Measurements from ENCODE around the gene LACC1.

LACC1 gene

GRCh38 chr13:43879755-43880181 is at the start of gene LACC1:
Gene LACC1, plus strand, starts transcription at chr13:43879904. Its CDS starts 1,082 bp downstream, at chr13:43880986.
- no peak for DNase-seq (ENCODE audit: low read depth, low spot score)

GRCh38 chr13:43830497-43830881 is 49.2 kb upstream of the LACC1 start:
- DNase-seq (ENCODE audit: low read depth, low spot score): no peak

DNA sequence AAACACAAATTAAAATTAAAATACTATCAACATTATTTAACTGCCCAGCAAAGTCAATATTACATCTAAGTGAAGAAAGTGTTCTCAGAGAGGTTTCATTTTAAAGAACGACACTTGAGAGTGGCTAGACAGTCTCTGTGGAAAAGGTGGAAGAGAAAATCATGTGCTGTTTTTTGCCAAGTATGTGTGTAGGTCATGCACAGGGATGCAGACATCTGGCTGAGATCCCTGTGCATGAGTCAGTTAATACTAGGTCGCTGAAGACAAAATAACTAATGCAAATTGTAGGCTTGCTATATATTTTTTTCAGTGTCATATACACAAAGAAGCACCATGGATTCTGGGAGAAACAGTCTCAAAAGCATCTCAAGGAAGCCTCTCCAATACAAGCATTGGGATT is 48.6 kb upstream of the LACC1 start:
- no peak for DNase-seq (ENCODE audit: low read depth, low spot score)

GRCh38 chr13:43835701-43836100 is 44.0 kb upstream of the LACC1 start:
- DNase-seq (ENCODE audit: low read depth, low spot score): no peak

- no peak for DNase-seq (ENCODE audit: low read depth, low spot score)
Measured at GRCh38 chr13:43838909-43839308, 40.8 kb upstream of the LACC1 start.

- no peak for DNase-seq (ENCODE audit: low read depth, low spot score)
Measured at GRCh38 chr13:43846496-43847158, 33.1 kb upstream of the LACC1 start.

GRCh38 chr13:43848001-43848649 is 31.6 kb upstream of the LACC1 start:
- no peak for DNase-seq (ENCODE audit: low read depth, low spot score)

GRCh38 chr13:43850873-43851272 is 28.8 kb upstream of the LACC1 start:
- no peak for DNase-seq (ENCODE audit: low read depth, low spot score)

DNA sequence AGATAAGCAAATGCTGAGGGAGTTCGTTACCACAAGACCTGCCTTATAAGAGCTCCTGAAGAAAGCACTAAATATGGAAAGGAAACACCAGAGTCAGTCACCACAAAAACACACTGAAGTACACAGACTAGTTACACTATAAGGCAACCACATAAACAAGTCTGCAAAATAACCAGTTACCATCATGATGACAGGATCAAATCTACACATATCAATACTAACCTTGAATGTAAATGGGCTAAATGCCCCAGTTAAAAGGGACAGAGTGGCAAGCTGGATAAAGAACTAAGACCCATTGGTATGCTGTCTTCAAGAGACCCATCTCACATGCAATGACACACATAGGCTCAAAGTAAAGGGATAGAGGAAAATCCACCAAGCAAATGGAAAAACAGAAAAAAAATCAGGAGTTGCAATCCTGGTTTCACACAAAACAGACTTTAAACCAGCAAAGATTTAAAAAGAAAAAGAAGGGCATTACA is 26.7 kb upstream of the LACC1 start:
- DNase-seq (ENCODE audit: low read depth, low spot score): no peak

DNA sequence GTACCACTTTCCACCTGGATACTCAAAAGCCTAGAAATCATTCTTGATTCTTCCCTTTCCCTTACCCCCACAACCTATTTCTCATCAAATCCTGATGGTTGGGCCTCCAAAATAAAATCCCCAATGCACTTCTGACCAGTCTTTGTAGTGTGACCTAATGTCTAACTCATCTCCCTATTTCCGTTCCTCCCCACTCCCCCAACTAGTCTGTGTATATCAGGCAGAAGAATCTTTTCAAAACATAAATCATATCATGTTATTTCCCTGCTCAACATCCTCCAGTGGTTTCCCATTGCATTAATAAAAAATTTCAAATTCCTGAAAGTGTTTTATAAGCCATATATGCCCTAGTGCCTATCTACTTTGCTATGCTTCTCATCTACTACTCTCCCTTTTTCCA is 17.8 kb upstream of the LACC1 start:
- DNase-seq (ENCODE audit: low read depth, low spot score): no peak

GRCh38 chr13:43864921-43865320 is 14.8 kb upstream of the LACC1 start:
- DNase-seq (ENCODE audit: low read depth, low spot score): no peak

DNA sequence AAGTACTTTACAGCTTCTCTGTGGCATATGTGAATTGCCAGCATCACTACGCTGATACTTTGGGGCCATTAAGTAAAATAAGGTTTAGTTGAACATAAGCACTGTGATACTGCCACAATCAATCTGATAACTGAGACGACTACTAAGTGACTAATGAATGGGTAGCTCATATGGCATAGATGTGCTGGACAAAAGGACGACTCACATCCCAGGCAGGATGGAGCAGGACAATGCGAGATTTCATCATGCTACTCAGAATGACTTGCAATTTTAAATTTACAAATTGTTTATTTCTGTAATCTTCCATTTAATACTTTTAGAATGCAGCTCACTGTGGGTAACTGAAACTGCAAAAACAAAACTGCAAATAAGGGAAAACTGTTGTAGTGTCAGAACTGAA is 13.8 kb upstream of the LACC1 start:
- no peak for DNase-seq (ENCODE audit: low read depth, low spot score)

DNA sequence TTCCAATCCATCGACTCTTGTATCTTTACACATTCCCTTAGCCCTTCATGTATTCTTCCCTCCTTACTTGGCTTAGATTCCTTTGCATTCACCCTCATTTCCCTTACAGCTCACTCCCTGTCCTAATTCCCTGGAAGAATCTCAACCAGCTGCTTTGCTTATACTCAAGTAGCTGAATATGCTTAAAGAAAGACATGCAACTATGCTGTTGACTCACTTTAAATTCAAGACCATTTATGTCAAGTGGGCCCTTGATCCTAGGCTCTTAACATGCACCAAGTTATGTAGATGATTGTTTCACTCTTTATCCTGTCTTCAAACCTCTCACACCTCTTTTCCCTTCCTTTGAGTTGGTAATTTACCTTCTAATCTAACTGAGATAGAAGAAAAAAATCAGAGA is 7.5 kb upstream of the LACC1 start:
- DNase-seq (ENCODE audit: low read depth, low spot score): no peak

- no peak for DNase-seq (ENCODE audit: low read depth, low spot score)
Measured at GRCh38 chr13:43874504-43875092, 5.1 kb upstream of the LACC1 start.

DNA sequence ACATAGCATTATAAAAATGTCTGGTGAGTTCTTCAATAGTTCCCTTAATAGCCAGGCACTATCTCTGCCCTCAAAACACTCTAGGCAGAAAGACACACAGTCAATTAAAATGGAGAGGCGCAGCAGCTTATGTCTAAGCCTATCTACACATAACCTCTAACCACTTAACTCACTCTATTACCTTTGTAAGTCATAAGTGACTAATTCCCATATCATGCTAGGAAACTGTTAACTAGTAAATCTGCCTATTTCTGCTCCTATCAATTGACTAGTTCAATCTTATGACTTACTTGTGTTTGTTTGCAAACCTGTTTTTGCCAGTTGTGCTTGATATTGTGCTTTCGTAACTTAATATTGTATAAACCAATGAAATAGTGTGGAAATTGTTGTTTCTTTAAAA is 3.3 kb upstream of the LACC1 start:
- no peak for DNase-seq (ENCODE audit: low read depth, low spot score)

DNA sequence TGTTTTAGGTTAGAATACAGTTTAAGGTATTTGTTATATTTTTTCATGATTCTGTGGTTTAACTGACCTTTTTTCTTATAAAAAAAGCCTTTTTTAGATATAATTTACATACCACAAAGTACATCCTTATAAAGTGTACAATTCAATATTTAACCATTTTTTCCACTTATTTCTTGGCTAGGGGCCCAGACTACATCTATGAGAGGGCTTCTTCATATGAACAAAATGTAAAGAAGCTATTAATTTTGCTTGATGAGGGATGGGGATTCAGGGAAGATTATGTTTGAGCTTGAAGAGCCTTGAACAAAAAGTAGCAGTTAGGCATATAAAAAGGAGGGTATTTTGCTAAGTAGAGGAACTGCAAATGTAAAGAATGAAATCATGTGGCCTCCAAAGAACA is 2.4 kb upstream of the LACC1 start:
- no peak for DNase-seq (ENCODE audit: low read depth, low spot score)

DNA sequence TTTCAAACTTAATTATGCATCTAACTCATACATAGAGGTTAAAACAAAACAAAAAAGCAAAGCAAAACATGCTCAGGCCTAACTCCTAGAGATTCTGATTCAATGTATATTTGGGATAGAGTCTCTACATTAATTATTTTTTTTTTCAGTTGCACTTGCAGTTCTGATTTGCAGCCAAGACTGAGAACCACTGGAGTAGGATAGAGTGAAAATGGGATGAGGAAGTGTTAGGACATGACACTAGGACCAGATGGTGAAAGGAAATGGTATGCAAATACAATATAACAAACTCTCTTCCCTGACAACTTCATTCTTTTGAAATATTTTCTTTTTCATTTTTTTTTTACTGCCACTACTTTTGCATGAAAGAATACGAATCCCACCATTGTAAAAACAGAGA is 1.9 kb upstream of the LACC1 start:
- DNase-seq (ENCODE audit: low read depth, low spot score): no peak

DNA sequence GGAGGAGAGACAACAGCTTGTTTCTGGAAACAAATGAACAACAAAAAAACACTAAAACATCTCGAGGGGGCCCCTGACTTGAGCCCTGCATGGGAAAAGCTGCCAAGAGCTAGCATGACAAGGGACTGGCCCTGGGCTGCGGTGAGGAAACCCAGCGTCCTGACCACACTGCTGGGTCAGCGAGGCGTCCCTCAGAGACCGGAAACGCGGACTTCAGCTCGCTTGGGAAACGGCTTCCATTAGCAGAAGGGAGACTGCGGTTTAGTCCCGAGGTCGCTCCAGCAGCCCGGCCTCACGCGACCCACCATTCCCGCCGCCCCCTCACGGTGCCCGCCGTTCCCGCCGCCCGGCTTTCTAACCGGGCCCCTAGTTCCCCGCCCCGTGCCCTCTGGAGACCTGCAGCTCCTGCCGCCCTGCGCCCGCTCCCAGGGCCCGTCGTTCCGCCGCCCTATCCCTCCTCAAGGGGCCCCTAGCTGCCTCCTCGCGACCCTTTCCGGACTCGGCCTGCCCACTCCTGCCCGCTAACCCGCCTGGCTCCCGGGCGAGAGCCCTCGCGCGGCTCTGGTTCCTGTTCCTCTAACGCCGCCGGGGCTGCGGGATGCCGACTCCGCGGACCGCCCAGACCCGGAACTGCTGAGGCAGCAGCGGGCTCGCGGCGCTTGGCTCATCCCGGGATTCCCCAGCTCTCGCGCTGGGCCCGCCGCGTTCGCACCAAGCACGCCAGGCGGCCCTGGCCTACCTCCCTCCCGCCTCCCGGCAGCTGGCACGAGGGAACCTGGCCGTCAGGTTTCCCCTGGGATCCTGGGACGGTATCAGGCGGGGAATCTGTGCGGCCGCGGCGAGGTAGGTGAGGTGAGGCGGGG is 581 bp upstream of the LACC1 start, which contains the start of gene CCDC122:
Gene CCDC122 (minus strand): TSS at position 849 of the 863 bp plus-strand sequence. CDS start 10,364 bp downstream, outside the sequence.
- DNase-seq (ENCODE audit: low read depth, low spot score): peak; percentile 54

- no peak for DNase-seq (ENCODE audit: low read depth, low spot score)
Measured at GRCh38 chr13:43880214-43880855, 631 bp downstream of the LACC1 start.

- no peak for DNase-seq (ENCODE audit: low read depth, low spot score)
Measured at GRCh38 chr13:43880926-43881325, 1.2 kb downstream of the LACC1 start.

GRCh38 chr13:43881580-43881979 is 1.9 kb downstream of the LACC1 start:
- no peak for DNase-seq (ENCODE audit: low read depth, low spot score)
